H9 (cell line): Measurements from ENCODE around the gene NUP214. TPM values are rescaled to one million over a fixed set of nuclear protein-coding genes. Genes with fewer than 3 reads are reported as not detected.

Experiments
- DNase-seq: peaks from one replicate; pipeline ENCODE4 v3.0.0-alpha.2; 2017
- H2AFZ ChIP-seq: one replicate; pipeline ENCODE4 v1.6.1; 2013; ENCODE audit warnings: mild to moderate bottlenecking, low read length, control low read depth, moderate library complexity
- H2AK5ac ChIP-seq: 2 replicates; pipeline ENCODE4 v1.6.1; 2013; ENCODE audit warnings: low read length, control low read depth, mixed read lengths; ENCODE audit not compliant: insufficient read length
- H2BK120ac ChIP-seq: one replicate; pipeline ENCODE4 v1.6.1; 2013; ENCODE audit warnings: low read depth, mild to moderate bottlenecking, low read length, control low read depth, inconsistent platforms; ENCODE audit not compliant: poor library complexity, severe bottlenecking
- H2BK12ac ChIP-seq: 2 replicates; pipeline ENCODE4 v1.6.1; 2013; ENCODE audit warnings: low read length, control low read depth, mixed read lengths, low read depth; ENCODE audit not compliant: insufficient read length
- H2BK15ac ChIP-seq: 2 replicates; pipeline ENCODE4 v1.6.1; 2013; ENCODE audit warnings: low read depth, low read length, control low read depth
- H2BK20ac ChIP-seq: one replicate; pipeline ENCODE4 v1.6.1; 2013; ENCODE audit warnings: low read depth, mild to moderate bottlenecking, low read length, control low read depth, inconsistent platforms; ENCODE audit not compliant: poor library complexity, severe bottlenecking
- H2BK5ac ChIP-seq: 2 replicates; pipeline ENCODE4 v1.6.1; 2013; ENCODE audit warnings: low read length, control low read depth, mixed read lengths; ENCODE audit not compliant: insufficient read length
- H3K14ac ChIP-seq: 2 replicates; pipeline ENCODE4 v1.6.1; 2013; ENCODE audit warnings: low read length, control low read depth; ENCODE audit not compliant: insufficient read depth
- H3K18ac ChIP-seq: 2 replicates; pipeline ENCODE4 v1.6.1; 2013; ENCODE audit warnings: low read depth, mild to moderate bottlenecking, mixed read lengths, low read length, control low read depth; ENCODE audit not compliant: insufficient read length
- H3K23ac ChIP-seq: 2 replicates; pipeline ENCODE4 v1.6.1; 2013; ENCODE audit warnings: low read length, control low read depth, mixed read lengths, low read depth; ENCODE audit not compliant: insufficient read length
- H3K23me2 ChIP-seq: 2 replicates; pipeline ENCODE4 v1.6.1; 2013; ENCODE audit warnings: low read depth, mild to moderate bottlenecking, mixed read lengths, low read length, control low read depth; ENCODE audit not compliant: insufficient read length, poor library complexity, severe bottlenecking
- H3K27ac ChIP-seq: 2 replicates; pipeline ENCODE4 v1.5.1; 2013; ENCODE audit warnings: low read length, control low read depth, mixed read lengths, low read depth; ENCODE audit not compliant: insufficient read length
- H3K27me3 ChIP-seq: 2 replicates; pipeline ENCODE4 v1.6.1; 2013; ENCODE audit warnings: low read length, control low read depth, inconsistent platforms; ENCODE audit not compliant: insufficient read depth
- H3K4ac ChIP-seq: 2 replicates; pipeline ENCODE4 v1.6.1; 2013; ENCODE audit warnings: low read depth, mild to moderate bottlenecking, control low read depth, inconsistent platforms, low read length, moderate library complexity
- H3K4me1 ChIP-seq: 2 replicates; pipeline ENCODE4 v1.6.1; 2013; ENCODE audit warnings: low read length, control low read depth, inconsistent platforms; ENCODE audit not compliant: insufficient read depth
- H3K4me2 ChIP-seq: 2 replicates; pipeline ENCODE4 v1.6.1; 2013; ENCODE audit warnings: low read length, control low read depth, mixed read lengths; ENCODE audit not compliant: insufficient read length, insufficient read depth
- H3K56ac ChIP-seq: 2 replicates; pipeline ENCODE4 v1.6.1; 2013; ENCODE audit warnings: low read depth, mild to moderate bottlenecking, mixed read lengths, low read length, control low read depth; ENCODE audit not compliant: insufficient read length
- H3K79me1 ChIP-seq: 2 replicates; pipeline ENCODE4 v1.6.1; 2013; ENCODE audit warnings: low read depth, mild to moderate bottlenecking, moderate library complexity, low read length, control low read depth, inconsistent platforms; ENCODE audit not compliant: insufficient read depth, poor library complexity, severe bottlenecking
- H3K79me2 ChIP-seq: 2 replicates; pipeline ENCODE4 v1.6.1; 2013; ENCODE audit warnings: low read length, control low read depth, inconsistent platforms; ENCODE audit not compliant: insufficient read depth
- H3K9ac ChIP-seq: 2 replicates; pipeline ENCODE4 v1.6.1; 2013; ENCODE audit warnings: low read length, control low read depth, mixed read lengths; ENCODE audit not compliant: insufficient read length; ENCODE audit errors: extremely low read depth
- H3K9me3 ChIP-seq: one replicate; pipeline ENCODE4 v1.6.1; 2013; ENCODE audit warnings: low read depth, low read length, inconsistent platforms; ENCODE audit not compliant: control insufficient read depth
- H3T11ph ChIP-seq: one replicate; pipeline ENCODE4 v1.6.1; 2013; ENCODE audit warnings: mild to moderate bottlenecking, low read length, control low read depth, inconsistent platforms
- H4K20me1 ChIP-seq: one replicate; pipeline ENCODE4 v1.6.1; 2013; ENCODE audit not compliant: control insufficient read depth, insufficient read length, insufficient read depth
- H4K5ac ChIP-seq: 2 replicates; pipeline ENCODE4 v1.6.1; 2013; ENCODE audit warnings: low read depth, mild to moderate bottlenecking, mixed read lengths, low read length, control low read depth; ENCODE audit not compliant: insufficient read length
- H4K8ac ChIP-seq: replicated peaks from 2 replicates; pipeline ENCODE4 v1.6.1; 2013; ENCODE audit warnings: low read length, control low read depth, mixed read lengths, low read depth; ENCODE audit not compliant: insufficient read length
- H4K91ac ChIP-seq: 2 replicates; pipeline ENCODE4 v1.6.1; 2013; ENCODE audit warnings: low read depth, mild to moderate bottlenecking, moderate library complexity, mixed read lengths, low read length, control low read depth; ENCODE audit not compliant: insufficient read length
- H3K27ac Mint-ChIP-seq, 3 experiments: 2 replicates in 2 of 3; 3 replicates in 1 of 3; pipeline ENCODE4 v1.8.0; 2020 to 2021; ENCODE audit warnings: mixed read lengths in 3 of 3, mild to moderate bottlenecking in 1 of 3, moderate library complexity in 1 of 3
- H3K27me3 Mint-ChIP-seq: 2 replicates; pipeline ENCODE4 v1.8.0; 2021; ENCODE audit warnings: low read depth, mild to moderate bottlenecking, moderate library complexity, mixed read lengths
- H3K36me3 Mint-ChIP-seq, 3 experiments: 2 replicates in 2 of 3; 3 replicates in 1 of 3; pipeline ENCODE4 v1.8.0; 2020 to 2021; ENCODE audit warnings: low read depth in 3 of 3, mixed read lengths in 3 of 3; ENCODE audit not compliant: insufficient read depth in 1 of 3
- H3K4me1 Mint-ChIP-seq, 2 experiments: 2 replicates each; pipeline ENCODE4 v1.8.0; 2020; ENCODE audit warnings: mixed read lengths in 2 of 2
- H3K4me3 Mint-ChIP-seq, 2 experiments: 2 replicates in 1 of 2; 3 replicates in 1 of 2; pipeline ENCODE4 v1.8.0; 2020 to 2021; ENCODE audit warnings: mild to moderate bottlenecking in 2 of 2, mixed read lengths in 2 of 2, moderate library complexity in 1 of 2
- H3K9me3 Mint-ChIP-seq, 2 experiments: 2 replicates in 1 of 2; 3 replicates in 1 of 2; pipeline ENCODE4 v1.8.0; 2020; ENCODE audit warnings: mild to moderate bottlenecking in 2 of 2, mixed read lengths in 2 of 2, moderate library complexity in 1 of 2
- CTCF ChIP-seq: fragments of 200-600 bp; sonication (generic); conservative IDR thresholded peaks from 3 replicates; pipeline ENCODE4 v1.8.0; 2021; ENCODE audit warnings: antibody characterized with exemption, mild to moderate bottlenecking
- WGBS: extraction: QIAGEN DNeasy Blood & Tissue Kit; methylation state at CpG from one replicate; pipeline ENCODE4 v1.1.7; 2013; ENCODE audit warnings: missing lambda C conversion rate, low lambda C conversion rate, mixed read lengths; ENCODE audit not compliant: insufficient read length; ENCODE audit errors: extremely low coverage; 5-methylcytosine and 5-hydroxymethylcytosine counted together
- total RNA-seq: library from RNA; stranded (reverse); gene quantifications from 2 replicates; pipeline ENCODE4 v1.2.1, GENCODE V29; 2021

The NUP214 gene
- total RNA-seq, 1 experiment from 2014 or later: 53.8 TPM

- Histone ChIP-seq H2BK20ac (no peak overlapping the region), H3K27me3 (no peaks in the 10 kb centered on the region), H3K4ac (no peak overlapping the region), H4K8ac (no peak overlapping the region), H2BK120ac (no peak overlapping the region), H3K23ac (no peak overlapping the region), H3K14ac (no peak overlapping the region), H3K27ac (no peak overlapping the region), H3K4me2 (no peak overlapping the region), H3K79me1 (no peaks in the 10 kb centered on the region), H3K4me1 (peaks cover 6% of the 10 kb centered on the region; the same call in 1 of the 2 replicates), H3T11ph (no peak overlapping the region), H3K56ac (no peak overlapping the region), H3K23me2 (peaks cover 3% of the 10 kb centered on the region), H2AFZ (no peak overlapping the region), H3K18ac (no peak overlapping the region), H3K9me3 (no peaks in the 10 kb centered on the region), H2BK5ac (no peak overlapping the region), H4K20me1 (no peaks in the 10 kb centered on the region), H2AK5ac (no peak overlapping the region), H4K91ac (no peak overlapping the region), H3K79me2 (no peaks in the 10 kb centered on the region; the same call in 1 of the 2 replicates), H2BK12ac (no peak overlapping the region), H3K9ac (no peak overlapping the region), H4K5ac (no peak overlapping the region), H2BK15ac (no peak overlapping the region)
- no peak for TF ChIP-seq CTCF
- no peaks in the 10 kb centered on the region; a peak in 1 of 5 replicates for H3K9me3 Mint-ChIP-seq
- no peak overlapping the region for H3K4me3 Mint-ChIP-seq
- DNase-seq: no peak
- H3K36me3 Mint-ChIP-seq: peaks cover 5 to 14% (median 11%) of the 10 kb centered on the region in 3 experiments; a peak in 6 of 7 replicates
- peaks cover 23% of the 10 kb centered on the region for H3K27me3 Mint-ChIP-seq
- no CpG with 5 or more reads among the region's 5 CpGs for WGBS
- no peak overlapping the region for H3K27ac Mint-ChIP-seq
- peaks cover 30 to 33% of the 10 kb centered on the region in 2 experiments for H3K4me1 Mint-ChIP-seq
These were observed 31.4 kb upstream of the NUP214 start for GRCh38 chr9:131094015-131094414.
